GM12874 (cell line): ENCODE measurements around the gene MYORG.

Source experiments
- CTCF ChIP-seq: IDR thresholded peaks from 2 replicates; pipeline ENCODE4 v1.5.1; 2011; ENCODE audit warnings: low read depth, mild to moderate bottlenecking, control low read depth, low read length, moderate library complexity; ENCODE audit not compliant: insufficient read depth

MYORG gene

GRCh38 chr9:34337403-34337802, 39.3 kb downstream of the MYORG start:
- no peak for TF ChIP-seq CTCF

DNA sequence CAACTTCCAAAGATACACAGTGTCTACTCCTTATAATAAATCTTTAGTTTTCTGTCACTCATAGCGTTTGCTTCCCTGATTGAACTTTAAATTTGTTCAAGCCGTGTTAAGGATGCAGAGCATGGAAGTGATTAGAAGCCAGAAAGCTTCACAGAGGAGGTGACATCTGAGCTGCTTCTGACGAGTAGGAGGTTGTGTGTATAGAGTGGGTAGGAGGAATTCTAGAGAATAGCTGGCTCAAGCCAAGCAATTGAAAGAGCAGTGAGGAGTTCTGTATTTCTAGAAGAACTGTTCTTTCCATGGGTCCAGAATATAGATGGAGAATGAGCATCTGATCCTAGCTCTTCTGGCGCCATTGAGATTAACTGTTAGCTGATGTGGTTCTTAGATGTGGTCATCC, 41.3 kb downstream of the MYORG start:
- no peak for TF ChIP-seq CTCF

DNA sequence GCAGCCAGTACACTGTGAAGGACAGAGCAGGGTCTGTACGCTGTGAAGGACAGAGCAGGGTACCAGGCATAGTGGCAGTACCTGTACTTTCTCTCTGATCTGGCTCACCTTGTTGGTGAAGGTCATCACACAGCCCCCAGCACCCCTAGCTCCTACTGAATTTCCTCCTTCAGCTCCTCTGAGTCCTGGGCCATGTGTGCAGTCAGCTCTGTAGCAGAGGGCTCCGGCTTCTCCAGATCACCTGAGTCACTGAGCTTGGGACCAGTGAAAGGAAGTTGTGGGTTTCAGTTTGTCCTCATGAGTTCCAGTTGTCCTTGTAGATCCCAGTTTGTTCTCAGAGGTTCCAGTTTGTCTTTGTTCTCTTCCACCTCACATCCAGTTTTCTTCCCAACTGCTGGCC, 41.8 kb downstream of the MYORG start:
- TF ChIP-seq CTCF = no peak

DNA sequence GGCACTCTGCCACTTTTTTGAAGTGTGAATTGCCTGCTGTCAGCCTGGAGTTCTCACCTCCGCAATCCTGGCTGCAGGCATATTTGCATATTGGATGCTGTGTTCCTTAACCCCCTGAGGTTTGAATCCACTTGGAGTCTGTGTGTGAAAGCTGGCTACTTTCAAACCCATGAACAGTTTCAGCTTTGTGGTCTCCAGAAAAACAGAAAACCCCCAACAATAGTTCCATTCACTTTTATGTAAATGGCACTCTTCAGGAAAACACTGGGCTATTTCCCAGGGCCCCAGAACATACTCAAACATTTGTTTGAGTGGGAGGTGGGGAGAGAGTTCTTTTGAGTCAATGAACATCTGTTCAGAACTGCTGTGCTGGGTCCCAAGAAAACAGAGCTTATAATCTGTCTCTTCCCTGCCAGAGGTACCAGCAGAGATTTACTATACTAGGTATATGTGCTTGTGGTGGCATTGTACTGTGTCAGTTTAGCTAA, 42.3 kb downstream of the MYORG start:
- TF ChIP-seq CTCF = no peak

- TF ChIP-seq CTCF = no peak
These were observed 42.9 kb downstream of the MYORG start for GRCh38 chr9:34333836-34334235.

GRCh38 chr9:34332076-34332964, 44.4 kb downstream of the MYORG start:
- 0 out of 2 replicates have a peak, but pooled peaks have one; percentile 20 for TF ChIP-seq CTCF

DNA sequence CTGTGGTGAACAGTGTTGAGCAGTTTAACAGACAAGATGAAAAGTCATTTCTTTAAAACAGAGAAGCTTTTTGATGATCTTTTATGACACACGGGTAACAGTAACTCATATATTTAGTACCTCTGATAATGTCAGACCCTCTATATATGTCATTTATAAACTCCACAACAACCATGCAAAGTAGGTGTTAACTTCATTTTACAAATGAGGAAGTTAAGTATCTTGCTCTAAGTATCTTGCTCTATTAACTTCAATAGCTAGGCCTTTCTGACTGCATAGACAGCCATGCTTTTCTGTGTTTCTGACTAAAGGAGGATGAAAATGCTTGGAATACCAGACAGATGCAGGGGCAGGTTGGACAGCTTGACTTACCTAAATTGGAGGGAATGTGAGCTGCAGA, 45.5 kb downstream of the MYORG start:
- no peak for TF ChIP-seq CTCF
